HT1080 (cell line): Measurements from ENCODE around the gene ITGAE. TPM values are rescaled to one million over a fixed set of nuclear protein-coding genes. Genes with fewer than 3 reads are reported as not detected.

Source experiments
- DNase-seq: peaks from one replicate; pipeline ENCODE4 v3.0.0-alpha.2; 2015; ENCODE audit warnings: low read depth
- total RNA-seq: library from RNA; depleted of rRNA; stranded (reverse); fragments of >200 nt; shearing (Covaris generic); gene quantifications from 2 replicates; pipeline ENCODE4 v1.2.3, GENCODE V29; 2014

The ITGAE gene
- total RNA-seq, 1 experiment from 2014 or later, result 26.9 TPM

DNA sequence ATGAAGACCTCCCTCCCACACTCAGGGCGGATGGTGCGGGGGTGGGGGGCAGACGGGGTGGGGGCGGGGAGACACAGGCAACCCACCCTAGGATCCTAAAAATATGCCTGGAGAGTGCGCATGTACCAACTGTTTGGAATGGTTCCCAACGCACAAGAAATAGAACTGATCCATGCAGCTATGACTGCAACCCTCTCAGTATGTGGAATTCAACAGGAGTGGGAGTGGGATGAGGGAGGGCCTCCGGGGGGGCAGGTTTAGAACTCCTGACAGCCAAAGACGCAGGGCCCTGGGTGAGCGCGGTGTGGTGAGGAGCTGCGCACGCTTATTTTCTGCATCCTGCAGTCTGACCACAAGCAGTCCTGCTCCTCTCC lies 103.9 kb downstream of the ITGAE start:
- no peak for DNase-seq

DNA sequence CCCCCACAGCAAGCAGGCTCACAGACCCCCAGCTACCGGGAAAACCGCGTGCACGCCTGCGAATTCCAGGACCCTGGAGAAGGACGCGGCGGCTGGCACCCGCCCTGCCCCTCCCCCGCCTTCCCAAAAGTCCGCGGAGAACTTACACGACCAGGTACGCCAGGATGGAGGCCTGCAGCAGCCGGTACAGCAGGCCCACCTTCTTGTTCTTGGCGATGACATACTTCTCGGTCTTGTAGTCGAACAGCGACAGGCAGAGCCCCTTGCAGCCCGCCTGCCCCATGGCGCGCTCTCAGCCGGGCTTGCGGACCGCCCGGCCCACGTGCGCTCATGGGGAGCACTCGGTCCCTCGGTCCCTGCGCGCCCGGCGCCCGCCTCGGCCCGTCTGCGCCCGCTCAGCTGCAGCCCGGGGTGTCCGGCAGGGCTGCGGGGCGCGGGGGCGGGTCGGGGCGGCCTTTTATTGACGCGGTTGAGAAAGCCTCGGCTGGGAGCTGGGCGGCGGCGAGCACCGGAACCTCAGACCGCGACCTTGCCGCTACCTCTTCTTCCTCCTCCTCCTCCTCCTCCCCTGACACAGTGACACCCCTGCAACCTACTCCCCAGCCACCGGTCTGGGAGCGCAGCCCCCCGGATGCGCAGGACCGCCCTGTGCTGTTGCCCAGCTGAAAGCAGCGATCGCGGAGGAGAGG lies 105.1 kb downstream of the ITGAE start, which contains the start of gene P2RX5:
Gene P2RX5 (minus strand): TSS at position 433 of the 689 bp plus-strand sequence. CDS start 150 bp downstream, at position 283.
- DNase-seq, result no peak

DNA sequence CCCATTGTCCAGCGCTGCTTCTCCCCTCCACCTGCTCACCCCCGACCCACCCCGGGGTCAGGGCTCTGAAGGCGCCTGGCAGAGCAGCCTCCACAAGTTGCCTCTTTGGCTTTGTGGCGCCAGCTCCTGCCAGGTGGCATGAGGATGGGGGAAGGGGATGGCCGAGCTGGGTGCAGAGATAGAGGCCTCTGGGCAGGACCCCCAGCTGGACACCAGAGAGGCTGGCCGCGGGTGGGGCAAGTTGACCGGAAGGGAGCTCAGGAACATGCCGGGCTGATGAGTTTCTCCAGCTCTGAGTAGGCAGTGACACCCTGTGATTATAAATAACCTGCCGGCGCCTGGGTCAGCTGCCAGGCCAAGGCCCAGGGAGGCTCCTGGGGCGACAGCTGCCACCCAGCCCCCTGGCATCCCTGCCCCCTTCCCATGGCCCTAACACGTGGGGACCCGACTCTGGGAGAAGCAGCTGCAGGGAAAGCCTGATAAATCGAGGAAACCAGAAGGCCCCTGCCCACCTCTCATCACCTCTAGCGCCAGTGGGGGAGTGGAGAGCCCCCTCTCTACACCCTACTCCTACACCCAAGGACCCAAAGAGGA lies 105.8 kb downstream of the ITGAE start:
- DNase-seq, result no peak

DNA sequence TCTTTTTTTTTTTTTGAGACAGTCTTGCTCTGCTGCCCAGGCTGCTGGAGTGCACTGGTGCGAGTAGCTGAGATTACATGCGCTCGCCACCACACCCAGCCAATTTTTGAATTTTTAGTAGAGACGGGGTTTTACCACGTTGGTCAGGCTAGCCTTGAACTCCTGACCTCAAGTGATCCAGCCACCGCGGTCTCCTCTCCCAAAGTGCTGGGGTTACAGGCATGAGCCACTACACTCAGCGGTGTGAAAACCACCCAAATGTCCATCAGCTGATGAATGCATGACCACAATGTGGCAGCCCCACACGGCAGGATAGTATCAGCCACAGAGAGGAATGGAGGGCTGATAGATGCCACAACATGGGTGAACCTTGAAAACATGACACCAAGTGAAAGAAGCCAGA lies 107.2 kb downstream of the ITGAE start:
- no peak for DNase-seq

- DNase-seq, result no peak
These were observed 107.8 kb downstream of the ITGAE start for GRCh38 chr17:3693141-3693540.

DNA sequence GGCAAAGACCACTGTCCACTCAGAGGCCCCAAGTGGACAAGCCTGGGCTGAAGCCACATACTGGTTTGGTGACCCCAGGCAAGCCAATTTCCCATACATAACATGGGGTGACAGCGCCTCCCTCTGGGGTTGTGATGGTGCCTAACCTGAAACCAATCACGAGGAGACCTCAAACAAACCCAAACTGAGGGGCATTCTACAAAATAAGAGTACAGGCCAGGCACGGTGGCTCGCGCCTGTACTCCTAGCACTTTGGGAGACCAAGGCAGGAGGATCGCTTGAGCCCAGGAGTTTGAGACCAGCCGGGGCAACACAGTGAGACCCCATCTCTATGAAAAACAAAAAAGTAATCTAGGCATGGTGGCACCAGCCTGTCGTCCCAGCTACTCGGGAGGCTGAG lies 108.6 kb downstream of the ITGAE start:
- DNase-seq, result no peak

DNA sequence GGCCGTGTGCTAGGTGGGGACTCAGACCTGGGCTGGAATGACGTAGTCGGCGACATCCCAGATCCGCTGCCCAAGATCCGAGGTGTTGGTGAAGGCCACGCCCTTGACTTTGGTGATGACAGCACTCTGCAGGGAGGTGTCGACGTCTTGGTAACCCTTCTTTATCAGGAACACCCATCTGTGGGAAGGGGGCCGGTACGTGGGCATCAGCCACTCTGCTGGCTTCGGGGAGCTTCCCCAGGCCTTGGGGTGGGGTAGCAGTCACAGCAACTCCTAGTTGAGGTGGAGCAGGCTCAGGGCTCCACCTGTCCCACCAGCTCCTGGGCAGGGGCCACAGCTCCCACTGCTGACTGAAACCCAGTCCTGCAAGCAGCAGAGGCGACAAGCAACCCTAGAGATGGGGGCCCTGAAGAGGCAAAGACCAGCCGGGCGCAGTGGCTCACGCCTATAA lies 109.3 kb downstream of the ITGAE start:
- DNase-seq, result no peak

DNA sequence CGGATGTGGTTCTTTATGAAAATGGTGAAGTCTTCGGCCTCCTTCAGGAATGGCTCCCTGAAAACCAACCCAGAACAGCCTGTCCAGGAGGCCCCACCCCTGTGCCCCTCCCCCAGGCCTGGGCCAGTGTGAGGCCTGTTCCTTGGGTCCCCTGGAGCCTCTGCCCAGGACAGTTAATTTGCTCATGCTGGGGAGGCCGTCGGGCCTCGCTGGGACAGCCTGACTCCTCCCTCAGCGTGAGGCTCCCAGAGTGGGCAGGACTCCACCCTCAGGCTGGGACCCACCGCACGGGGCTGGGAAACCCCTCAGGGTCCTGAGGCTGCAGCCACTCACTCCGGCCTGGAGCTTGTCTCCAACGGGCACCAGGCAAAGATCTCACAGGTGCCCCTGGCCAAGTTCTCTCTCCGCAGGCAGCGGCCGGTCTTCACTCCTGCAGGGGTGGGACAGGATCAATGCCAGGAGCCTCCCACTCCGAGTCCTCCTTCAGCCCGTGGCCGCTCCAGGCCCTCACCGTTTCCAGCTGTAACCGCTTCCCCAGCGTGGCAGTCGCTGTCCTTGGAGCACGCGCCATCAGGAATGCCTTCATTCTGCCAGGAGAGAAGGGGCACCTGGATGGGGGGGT lies 110.8 kb downstream of the ITGAE start:
- no peak for DNase-seq

- DNase-seq, result no peak
These were observed 111.5 kb downstream of the ITGAE start for GRCh38 chr17:3689262-3690093.

GRCh38 chr17:3688852-3689261 lies 112.1 kb downstream of the ITGAE start:
- no peak for DNase-seq

DNA sequence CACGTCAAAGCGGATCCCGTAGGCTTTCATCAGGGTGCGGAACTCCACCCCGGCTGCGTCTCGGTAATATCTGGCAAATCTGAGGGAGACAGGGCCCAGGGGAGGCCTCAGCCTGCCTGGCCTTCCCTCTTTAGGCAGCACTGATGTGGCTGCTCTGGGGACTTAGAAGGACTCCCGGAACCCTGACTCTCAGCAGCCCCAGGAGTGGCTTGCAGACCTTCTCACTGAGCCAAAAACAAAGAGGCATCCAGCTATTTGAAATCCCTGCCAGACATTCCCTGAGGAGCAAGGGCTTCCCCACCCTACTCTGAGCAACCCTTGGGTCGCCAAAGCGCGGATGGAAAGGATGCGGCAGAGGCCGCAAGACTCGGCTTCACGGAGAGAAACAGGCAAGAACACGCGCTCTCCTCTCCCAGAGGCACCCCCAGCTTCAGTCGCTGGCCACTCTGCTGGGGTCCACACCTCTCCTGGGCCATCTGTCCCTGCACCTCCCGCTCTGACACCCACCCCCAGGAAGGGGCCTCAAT lies 112.9 kb downstream of the ITGAE start:
- no peak for DNase-seq

DNA sequence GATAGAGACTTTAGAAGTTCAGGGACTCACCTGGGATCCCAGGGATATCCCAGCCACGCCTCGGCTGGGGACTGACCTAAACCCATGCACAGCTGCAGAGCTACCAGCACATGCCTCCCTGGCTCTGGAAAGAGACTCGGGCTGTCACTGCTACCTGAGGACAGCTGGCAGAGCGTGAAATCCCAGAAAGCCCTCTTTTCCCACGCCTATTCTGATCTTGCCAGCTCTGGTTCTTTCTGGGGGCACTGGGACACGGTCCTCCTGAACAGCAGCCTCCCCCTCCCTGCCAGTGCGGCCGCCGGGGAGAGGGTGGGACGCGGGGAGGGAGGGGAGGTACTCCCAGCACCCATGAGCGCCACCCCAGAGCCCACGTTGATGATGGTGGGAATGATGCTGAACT lies 115.8 kb downstream of the ITGAE start:
- DNase-seq, result no peak

DNA sequence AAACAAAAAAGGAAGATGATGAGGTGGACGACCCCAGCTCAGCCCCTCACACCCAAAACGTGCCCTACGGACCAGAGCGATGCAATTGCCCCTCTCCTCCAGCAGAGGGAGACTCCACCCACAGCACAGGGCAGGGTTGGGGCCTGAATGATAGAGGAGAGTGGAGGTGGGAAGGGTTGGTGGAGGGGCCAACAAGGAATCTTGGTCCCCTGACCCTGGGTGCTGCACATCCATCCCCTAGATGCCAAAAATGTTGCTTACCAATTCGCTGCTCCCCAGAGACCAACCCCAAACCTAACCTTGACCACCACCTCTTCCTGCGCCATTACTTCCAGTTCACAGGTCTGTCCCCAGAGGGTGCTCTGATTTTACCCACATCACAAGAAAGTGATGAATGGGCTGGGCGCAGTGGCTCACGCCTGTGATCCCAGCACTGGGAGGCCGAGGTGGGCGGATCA lies 117.9 kb downstream of the ITGAE start:
- DNase-seq, result peak; percentile 32

- DNase-seq, result no peak
These were observed 119.0 kb downstream of the ITGAE start for GRCh38 chr17:3682033-3682432.

GRCh38 chr17:3681565-3681964 lies 119.4 kb downstream of the ITGAE start:
- no peak for DNase-seq

DNA sequence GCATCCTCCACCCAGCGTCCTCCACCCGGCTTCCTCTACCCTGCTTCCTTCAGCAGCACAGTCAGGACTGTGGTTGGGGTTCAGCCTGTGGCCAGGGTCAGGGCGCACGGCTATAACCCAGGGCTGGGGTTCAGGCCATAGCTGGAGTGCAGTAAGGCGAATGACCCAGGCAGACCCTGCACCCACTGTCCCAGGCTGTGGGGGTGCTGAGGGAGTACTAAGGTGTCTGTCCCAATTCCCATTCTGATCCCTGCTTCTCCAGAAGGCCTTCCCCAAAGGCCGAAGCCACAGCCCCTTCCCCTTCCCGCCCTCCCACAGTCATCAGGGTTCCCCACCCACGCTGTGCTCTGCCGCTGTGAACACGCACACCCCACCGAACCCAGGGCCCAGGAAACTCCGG lies 119.9 kb downstream of the ITGAE start:
- no peak for DNase-seq

GRCh38 chr17:3679531-3680126 lies 121.4 kb downstream of the ITGAE start:
- no peak for DNase-seq

DNA sequence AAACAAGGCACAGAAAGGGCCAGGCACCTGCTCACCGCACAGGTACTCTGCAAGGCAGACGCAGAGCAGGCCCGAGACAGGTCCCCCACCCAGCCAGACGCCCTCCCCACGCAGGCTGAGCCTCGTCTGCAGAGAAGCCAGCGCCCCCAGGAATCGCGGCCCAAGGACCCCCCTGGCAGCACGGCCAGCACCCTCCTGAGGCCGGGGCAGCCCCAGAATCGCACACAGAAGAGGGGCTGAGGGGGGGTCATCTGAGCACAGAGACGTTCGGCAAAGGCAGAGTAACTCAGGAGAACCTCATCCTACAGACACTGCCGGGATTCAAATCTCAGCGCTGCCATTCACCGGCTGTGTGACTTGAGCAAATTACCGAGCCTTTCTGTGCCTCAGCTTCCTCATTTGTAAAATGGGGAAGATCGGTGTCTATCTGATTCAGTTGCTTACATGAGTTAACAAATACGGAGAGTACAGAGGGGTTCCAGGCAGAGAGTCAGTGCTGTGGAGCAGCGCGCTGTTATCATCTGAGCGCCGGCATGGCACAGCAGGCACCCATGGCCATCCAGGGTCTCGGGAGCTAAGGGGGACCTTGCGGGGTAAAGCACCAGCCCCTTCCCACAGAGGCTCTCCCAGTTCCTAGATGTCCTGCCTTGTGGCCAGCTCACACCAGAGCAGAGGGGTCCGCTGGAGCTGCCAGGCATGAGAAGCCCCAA lies 122.0 kb downstream of the ITGAE start:
- DNase-seq, result no peak

DNA sequence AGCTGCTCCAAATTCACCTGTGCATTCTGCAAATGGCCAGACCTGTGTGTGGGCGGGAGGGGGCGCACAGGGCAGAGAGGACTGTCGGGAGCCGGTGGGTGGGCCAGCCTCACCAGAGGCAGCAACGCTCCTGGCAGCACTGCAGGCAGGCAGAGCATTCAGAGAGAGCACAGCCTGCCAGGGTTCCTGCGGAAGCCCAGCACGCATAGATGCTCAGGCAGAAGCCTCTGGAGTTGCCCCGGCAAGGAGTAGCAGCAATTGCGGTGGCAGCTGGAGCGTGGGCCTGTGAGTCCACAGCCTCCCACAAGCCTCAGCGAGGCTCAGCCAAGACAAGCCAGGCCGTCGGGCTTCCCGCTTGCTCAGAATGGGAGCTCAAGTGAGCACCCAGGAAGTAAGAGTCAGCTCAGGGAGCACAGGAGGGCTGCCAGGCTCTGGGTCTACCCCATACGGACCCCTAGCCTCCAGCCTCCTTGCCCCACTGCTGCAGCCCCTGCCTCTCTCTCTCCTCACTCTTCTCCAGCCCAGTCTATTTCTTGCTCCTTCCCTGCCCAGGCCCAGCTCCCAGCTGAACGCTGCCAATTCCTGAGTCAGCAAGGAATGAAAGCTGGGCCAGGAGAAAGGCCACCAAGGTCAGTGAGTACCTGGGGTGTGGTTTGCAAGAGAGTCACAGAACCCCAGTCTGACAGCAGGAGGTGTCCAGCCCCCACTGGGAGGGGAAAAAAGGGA lies 122.7 kb downstream of the ITGAE start:
- peak; percentile 22 for DNase-seq

GRCh38 chr17:3675886-3676285 lies 125.1 kb downstream of the ITGAE start:
- no peak for DNase-seq
